ENCODE data around the gene PLOD3.

Gene PLOD3

GRCh38 chr7:101163279-101164070 lies 53.9 kb downstream of the PLOD3 start:
- Histone ChIP-seq H3K9me3 (ENCODE audit: control insufficient read depth, low read length) (no peaks in the 10 kb centered on the region), H3K9ac (ENCODE audit: low read length) (peak overlapping the region; percentile 15), H3K4me1 (ENCODE audit: control insufficient read depth, insufficient read depth, low read length) (peaks cover 28% of the 10 kb centered on the region), H3K36me3 (ENCODE audit: control insufficient read depth, insufficient read depth, low read length) (peaks cover 5% of the 10 kb centered on the region), H3K4me3 (ENCODE audit: low read length) (no peak overlapping the region), H3K27me3 (ENCODE audit: control insufficient read depth, insufficient read depth, low read length) (peaks cover 62% of the 10 kb centered on the region)

GRCh38 chr7:101162551-101163278 lies 54.7 kb downstream of the PLOD3 start:
- Histone ChIP-seq H3K36me3 (ENCODE audit: control insufficient read depth, insufficient read depth, low read length) (peaks cover 5% of the 10 kb centered on the region), H3K9me3 (ENCODE audit: control insufficient read depth, low read length) (no peaks in the 10 kb centered on the region), H3K4me1 (ENCODE audit: control insufficient read depth, insufficient read depth, low read length) (peaks cover 28% of the 10 kb centered on the region), H3K9ac (ENCODE audit: low read length) (no peak overlapping the region), H3K4me3 (ENCODE audit: low read length) (no peak overlapping the region), H3K27me3 (ENCODE audit: control insufficient read depth, insufficient read depth, low read length) (peaks cover 55% of the 10 kb centered on the region)

- Histone ChIP-seq H3K4me3 (ENCODE audit: low read length) (no peak overlapping the region), H3K4me1 (ENCODE audit: control insufficient read depth, insufficient read depth, low read length) (peaks cover 29% of the 10 kb centered on the region), H3K36me3 (ENCODE audit: control insufficient read depth, insufficient read depth, low read length) (peaks cover 5% of the 10 kb centered on the region), H3K9ac (ENCODE audit: low read length) (no peak overlapping the region), H3K27me3 (ENCODE audit: control insufficient read depth, insufficient read depth, low read length) (peaks cover 46% of the 10 kb centered on the region), H3K9me3 (ENCODE audit: control insufficient read depth, low read length) (no peaks in the 10 kb centered on the region)
Observed at GRCh38 chr7:101161692-101162471, 55.5 kb downstream of the PLOD3 start.

GRCh38 chr7:101160910-101161309 lies 56.5 kb downstream of the PLOD3 start:
- no peaks in the 10 kb centered on the region for H3K9me3 ChIP-seq (ENCODE audit: control insufficient read depth, low read length)
- H3K9ac ChIP-seq (ENCODE audit: low read length), result no peak overlapping the region
- no peak overlapping the region for H3K4me3 ChIP-seq (ENCODE audit: low read length)
- peaks cover 33% of the 10 kb centered on the region for H3K4me1 ChIP-seq (ENCODE audit: control insufficient read depth, insufficient read depth, low read length)
- H3K36me3 ChIP-seq (ENCODE audit: control insufficient read depth, insufficient read depth, low read length), result peaks cover 5% of the 10 kb centered on the region
- H3K27me3 ChIP-seq (ENCODE audit: control insufficient read depth, insufficient read depth, low read length), result peaks cover 37% of the 10 kb centered on the region

GRCh38 chr7:101159696-101160674 lies 57.4 kb downstream of the PLOD3 start:
- Histone ChIP-seq H3K4me1 (ENCODE audit: control insufficient read depth, insufficient read depth, low read length) (peaks cover 31% of the 10 kb centered on the region), H3K27me3 (ENCODE audit: control insufficient read depth, insufficient read depth, low read length) (peaks cover 30% of the 10 kb centered on the region), H3K9me3 (ENCODE audit: control insufficient read depth, low read length) (no peaks in the 10 kb centered on the region), H3K36me3 (ENCODE audit: control insufficient read depth, insufficient read depth, low read length) (peaks cover 5% of the 10 kb centered on the region), H3K4me3 (ENCODE audit: low read length) (no peak overlapping the region), H3K9ac (ENCODE audit: low read length) (no peak overlapping the region)

- Histone ChIP-seq H3K27me3 (ENCODE audit: control insufficient read depth, insufficient read depth, low read length) (peaks cover 3% of the 10 kb centered on the region), H3K4me1 (ENCODE audit: control insufficient read depth, insufficient read depth, low read length) (peaks cover 19% of the 10 kb centered on the region), H3K9ac (ENCODE audit: low read length) (no peak overlapping the region), H3K36me3 (ENCODE audit: control insufficient read depth, insufficient read depth, low read length) (peaks cover 5% of the 10 kb centered on the region), H3K4me3 (ENCODE audit: low read length) (no peak overlapping the region), H3K9me3 (ENCODE audit: control insufficient read depth, low read length) (no peaks in the 10 kb centered on the region)
Observed at GRCh38 chr7:101156866-101157589, 60.4 kb downstream of the PLOD3 start.

- no peaks in the 10 kb centered on the region for H3K27me3 ChIP-seq (ENCODE audit: control insufficient read depth, insufficient read depth, low read length)
- H3K36me3 ChIP-seq (ENCODE audit: control insufficient read depth, insufficient read depth, low read length), result peaks cover 5% of the 10 kb centered on the region
- H3K9me3 ChIP-seq (ENCODE audit: control insufficient read depth, low read length), result no peaks in the 10 kb centered on the region
- H3K4me1 ChIP-seq (ENCODE audit: control insufficient read depth, insufficient read depth, low read length), result peaks cover 19% of the 10 kb centered on the region
- no peak overlapping the region for H3K9ac ChIP-seq (ENCODE audit: low read length)
- no peak overlapping the region for H3K4me3 ChIP-seq (ENCODE audit: low read length)
Observed at GRCh38 chr7:101156277-101156676, 61.1 kb downstream of the PLOD3 start.
